Mesenchymal stem cell (in vitro differentiated cells and primary cell): ENCODE data around the gene IRX6.
A peak's percentile ranks its signal among the peaks of the same experiment; 100 is the strongest.

Experiments
- DNase-seq: peaks from one replicate; pipeline ENCODE4 v3.0.0-alpha.2; 2013
- H2AFZ ChIP-seq: one replicate; pipeline ENCODE4 v1.6.1; 2013; ENCODE audit warnings: low read depth, mild to moderate bottlenecking, control low read depth, inconsistent platforms, low read length, moderate library complexity
- H2AK5ac ChIP-seq: 2 replicates; pipeline ENCODE4 v1.6.1; 2013; ENCODE audit warnings: low read length, moderate library complexity, mild to moderate bottlenecking, inconsistent platforms; ENCODE audit not compliant: severe bottlenecking
- H2BK120ac ChIP-seq: one replicate; pipeline ENCODE4 v1.6.1; 2013; ENCODE audit warnings: low read depth, mild to moderate bottlenecking, inconsistent platforms, low read length, moderate library complexity
- H2BK12ac ChIP-seq, 2 experiments: one replicate each; pipeline ENCODE4 v1.6.1; 2013; ENCODE audit warnings: inconsistent platforms in 2 of 2, low read length in 2 of 2, mild to moderate bottlenecking in 2 of 2, moderate library complexity in 2 of 2, control low read depth in 1 of 2
- H2BK15ac ChIP-seq: one replicate; pipeline ENCODE4 v1.6.1; 2013; ENCODE audit warnings: mild to moderate bottlenecking, low read depth, inconsistent platforms; ENCODE audit not compliant: poor library complexity, severe bottlenecking
- H2BK5ac ChIP-seq: 2 replicates; pipeline ENCODE4 v1.6.1; 2013; ENCODE audit warnings: low read depth, mild to moderate bottlenecking, low read length, control low read depth, inconsistent platforms; ENCODE audit not compliant: poor library complexity, severe bottlenecking
- H3K14ac ChIP-seq, 2 experiments: one replicate each; pipeline ENCODE4 v1.6.1; 2013; ENCODE audit warnings: inconsistent platforms in 2 of 2, low read length in 2 of 2, control low read depth in 1 of 2, mild to moderate bottlenecking in 1 of 2, moderate library complexity in 1 of 2
- H3K18ac ChIP-seq, 2 experiments: one replicate each; pipeline ENCODE4 v1.6.1; 2013; ENCODE audit warnings: inconsistent platforms in 2 of 2, low read length in 2 of 2, control low read depth in 1 of 2, low read depth in 1 of 2, mild to moderate bottlenecking in 1 of 2
- H3K23ac ChIP-seq, 2 experiments: one replicate each; pipeline ENCODE4 v1.6.1; 2013; ENCODE audit warnings: inconsistent platforms in 2 of 2, low read length in 2 of 2, mild to moderate bottlenecking in 2 of 2, moderate library complexity in 2 of 2, control low read depth in 1 of 2
- H3K27ac ChIP-seq: 2 replicates; pipeline ENCODE4 v1.5.1; 2013; ENCODE audit warnings: mild to moderate bottlenecking, moderate library complexity, low read length, control low read depth, inconsistent platforms; ENCODE audit not compliant: poor library complexity, severe bottlenecking
- H3K27me3 ChIP-seq, 2 experiments: 2 replicates each; pipeline versions ENCODE4 v1.6.1 to v1.7.0; 2013; ENCODE audit warnings: low read length in 2 of 2, mild to moderate bottlenecking in 2 of 2, moderate library complexity in 2 of 2, control low read depth in 1 of 2, inconsistent platforms in 1 of 2; ENCODE audit not compliant: control insufficient read depth in 1 of 2, insufficient read depth in 1 of 2
- H3K36me3 ChIP-seq, 2 experiments: 2 replicates each; pipeline versions ENCODE4 v1.6.1 to v1.7.0; 2013; ENCODE audit warnings: low read length in 2 of 2, control low read depth in 1 of 2, inconsistent platforms in 1 of 2, low read depth in 1 of 2, mild to moderate bottlenecking in 1 of 2; ENCODE audit not compliant: insufficient read depth in 2 of 2, control insufficient read depth in 1 of 2
- H3K4ac ChIP-seq, 2 experiments: one replicate each; pipeline ENCODE4 v1.6.1; 2013; ENCODE audit warnings: inconsistent platforms in 2 of 2, low read length in 2 of 2, mild to moderate bottlenecking in 2 of 2, moderate library complexity in 2 of 2, control low read depth in 1 of 2, low read depth in 1 of 2
- H3K4me1 ChIP-seq: 2 replicates; pipeline ENCODE4 v1.6.1; 2013; ENCODE audit warnings: low read depth, low read length, control low read depth; ENCODE audit not compliant: control insufficient read depth, insufficient read depth
- H3K4me2 ChIP-seq: 2 replicates; pipeline ENCODE4 v1.6.1; 2013; ENCODE audit warnings: low read length, mild to moderate bottlenecking, inconsistent platforms; ENCODE audit not compliant: poor library complexity, severe bottlenecking
- H3K4me3 ChIP-seq, 2 experiments: 2 replicates each; pipeline versions ENCODE4 v1.5.1 to v1.7.0; 2013; ENCODE audit warnings: low read length in 2 of 2, mild to moderate bottlenecking in 2 of 2, control low read depth in 1 of 2, low read depth in 1 of 2; ENCODE audit not compliant: insufficient read depth in 1 of 2
- H3K79me1 ChIP-seq: replicated peaks from 2 replicates; pipeline ENCODE4 v1.6.1; 2013; ENCODE audit warnings: mild to moderate bottlenecking, control low read depth, low read length, inconsistent platforms; ENCODE audit not compliant: poor library complexity, severe bottlenecking
- H3K9ac ChIP-seq: 2 replicates; pipeline ENCODE4 v1.7.0; 2013; ENCODE audit warnings: mild to moderate bottlenecking, low read length, moderate library complexity
- H3K9me3 ChIP-seq: 2 replicates; pipeline ENCODE4 v1.7.0; 2013; ENCODE audit warnings: mild to moderate bottlenecking, low read length; ENCODE audit not compliant: control insufficient read depth
- H4K8ac ChIP-seq: one replicate; pipeline ENCODE4 v1.6.1; 2013; ENCODE audit warnings: inconsistent platforms, mild to moderate bottlenecking, low read length, moderate library complexity
- H4K91ac ChIP-seq: one replicate; pipeline ENCODE4 v1.6.1; 2013; ENCODE audit warnings: mild to moderate bottlenecking, low read length, inconsistent platforms
- whole genome bisulfite sequencing: methylation state at CpG from one replicate; pipeline ENCODE4 v1.1.7; 2013; ENCODE audit warnings: mixed read lengths; 5-methylcytosine and 5-hydroxymethylcytosine counted together

Gene IRX6

DNA sequence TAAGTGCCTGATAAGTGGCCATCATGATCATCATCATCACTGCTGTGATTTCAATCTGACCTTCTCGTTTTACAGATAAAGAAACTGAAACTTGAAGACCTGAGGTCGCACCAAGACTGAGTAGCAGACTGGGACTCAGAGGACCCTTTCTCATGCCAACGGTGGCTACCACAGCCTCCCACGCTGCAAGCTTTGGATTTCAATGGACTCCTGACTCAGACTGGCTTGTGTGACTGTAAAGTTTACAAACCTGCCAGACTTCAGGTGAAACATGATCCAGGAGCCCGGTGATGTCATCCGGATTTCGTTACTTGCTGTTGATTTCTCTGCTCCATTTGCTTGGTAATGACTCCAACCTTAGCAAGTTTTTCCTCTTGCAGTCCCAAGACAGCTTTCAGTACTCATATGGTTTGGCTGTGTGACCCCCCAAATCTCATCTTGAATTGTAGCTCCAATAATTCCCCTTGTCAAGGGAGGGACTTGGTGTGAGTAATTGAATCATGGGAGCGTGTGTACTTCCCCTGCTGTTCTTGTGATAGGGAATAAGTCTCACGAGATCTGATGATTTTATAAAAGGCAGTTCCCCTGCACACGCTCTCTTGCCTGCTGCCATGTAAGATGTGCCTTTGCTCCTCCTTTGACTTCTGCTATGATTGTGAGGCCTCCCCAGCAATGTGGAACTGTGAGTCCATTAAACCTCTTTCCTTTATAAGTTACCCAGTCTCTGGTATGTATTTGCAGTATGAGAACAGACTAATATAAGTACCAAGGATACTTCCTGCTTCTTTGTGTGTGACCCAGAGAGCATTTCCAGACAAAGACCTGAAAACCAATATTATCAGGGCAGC is 26.7 kb upstream of the IRX6 start:
- WGBS, result 64% methylated on average over 10 of the region's 10 CpGs
- H2BK15ac ChIP-seq, result no peak overlapping the region
- H3K27me3 ChIP-seq, result peaks cover 0 to 27% of the 10 kb centered on the region in 2 experiments
- no peak overlapping the region for H2AFZ ChIP-seq
- DNase-seq, result no peak
- no peak overlapping the region for H2BK12ac ChIP-seq
- H3K79me1 ChIP-seq, result no peaks in the 10 kb centered on the region
- no peak overlapping the region for H3K4ac ChIP-seq
- H3K4me1 ChIP-seq, result peaks cover 10% of the 10 kb centered on the region
- H3K9me3 ChIP-seq, result no peaks in the 10 kb centered on the region
- H3K9ac ChIP-seq, result no peak overlapping the region
- H3K36me3 ChIP-seq, result no peaks in the 10 kb centered on the region
- peak overlapping the region; percentile 85 for H3K27ac ChIP-seq
- peak overlapping the region; percentile 47 for H2AK5ac ChIP-seq
- H3K23ac ChIP-seq, result no peak overlapping the region
- no peak overlapping the region for H3K4me3 ChIP-seq
- H3K14ac ChIP-seq, result no peak overlapping the region
- H3K18ac ChIP-seq, result no peak overlapping the region
- H4K91ac ChIP-seq, result no peak overlapping the region
- peak overlapping the region; percentile 23 for H3K4me2 ChIP-seq
- H2BK5ac ChIP-seq, result peak overlapping the region; percentile 1
- H2BK120ac ChIP-seq, result no peak overlapping the region
- no peak overlapping the region for H4K8ac ChIP-seq

- H3K36me3 ChIP-seq, result no peaks in the 10 kb centered on the region
- WGBS, result no CpG with 5 or more reads among the region's 1 CpG
- peaks cover 8% of the 10 kb centered on the region for H3K4me1 ChIP-seq
- no peaks in the 10 kb centered on the region for H3K79me1 ChIP-seq
- H4K8ac ChIP-seq, result no peak overlapping the region
- no peak overlapping the region for H3K4me3 ChIP-seq
- H2BK5ac ChIP-seq, result peak overlapping the region; percentile 59
- H3K23ac ChIP-seq, result no peak overlapping the region
- no peak overlapping the region for H3K9ac ChIP-seq
- H3K27me3 ChIP-seq, result peaks cover 0 to 30% of the 10 kb centered on the region in 2 experiments
- H3K14ac ChIP-seq, result no peak overlapping the region
- H3K4me2 ChIP-seq, result no peak overlapping the region
- H2AFZ ChIP-seq, result no peak overlapping the region
- no peak overlapping the region for H2BK15ac ChIP-seq
- H2BK120ac ChIP-seq, result no peak overlapping the region
- no peak overlapping the region for H3K4ac ChIP-seq
- no peak overlapping the region for H3K18ac ChIP-seq
- H2BK12ac ChIP-seq, result no peak overlapping the region
- H4K91ac ChIP-seq, result no peak overlapping the region
- peak overlapping the region; percentile 85 for H3K27ac ChIP-seq
- no peaks in the 10 kb centered on the region for H3K9me3 ChIP-seq
- H2AK5ac ChIP-seq, result no peak overlapping the region
- DNase-seq, result no peak
These were observed 26.0 kb upstream of the IRX6 start for GRCh38 chr16:55297910-55298479.

- no peak overlapping the region for H4K8ac ChIP-seq
- H2BK5ac ChIP-seq, result no peak overlapping the region
- H3K36me3 ChIP-seq, result no peaks in the 10 kb centered on the region
- H3K4me1 ChIP-seq, result peaks cover 3% of the 10 kb centered on the region
- H3K9ac ChIP-seq, result no peak overlapping the region
- no peaks in the 10 kb centered on the region for H3K79me1 ChIP-seq
- no peak overlapping the region for H2AFZ ChIP-seq
- H2BK15ac ChIP-seq, result no peak overlapping the region
- peaks cover 0 to 60% of the 10 kb centered on the region in 2 experiments for H3K27me3 ChIP-seq
- H2AK5ac ChIP-seq, result no peak overlapping the region
- no peak overlapping the region for H3K4ac ChIP-seq
- no peak overlapping the region for H3K18ac ChIP-seq
- H4K91ac ChIP-seq, result no peak overlapping the region
- WGBS, result 63% methylated on average over 7 of the region's 11 CpGs
- no peak overlapping the region for H3K27ac ChIP-seq
- no peak overlapping the region for H3K14ac ChIP-seq
- no peak overlapping the region for H2BK12ac ChIP-seq
- H3K4me3 ChIP-seq, result no peak overlapping the region
- no peak overlapping the region for H3K4me2 ChIP-seq
- no peaks in the 10 kb centered on the region for H3K9me3 ChIP-seq
- no peak overlapping the region for H2BK120ac ChIP-seq
- no peak overlapping the region for H3K23ac ChIP-seq
- DNase-seq, result no peak
These were observed 22.5 kb upstream of the IRX6 start for GRCh38 chr16:55301385-55302008.

DNA sequence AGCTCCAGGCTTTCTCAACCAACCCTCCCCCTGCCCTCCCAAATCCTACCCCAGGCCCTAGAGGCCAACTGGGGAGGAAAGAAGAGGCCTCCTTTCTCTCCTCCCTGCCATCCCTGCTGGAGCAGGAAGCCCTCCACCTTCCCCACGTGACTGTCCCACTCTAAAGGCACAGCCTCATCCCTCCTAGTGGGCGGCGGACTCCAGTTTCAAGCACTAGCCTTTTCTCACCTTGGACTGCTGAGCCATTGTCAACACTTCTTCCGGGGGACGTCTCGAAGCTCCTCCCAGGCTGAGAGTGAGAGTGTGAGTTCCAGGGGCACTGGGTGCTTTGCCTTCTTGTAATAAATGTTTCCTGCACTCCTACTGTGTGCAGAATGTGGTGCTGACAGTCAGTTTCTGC is 21.4 kb upstream of the IRX6 start:
- H3K4ac ChIP-seq, result no peak overlapping the region
- no peak overlapping the region for H2BK12ac ChIP-seq
- H3K27me3 ChIP-seq, result peaks cover 0 to 60% of the 10 kb centered on the region in 2 experiments
- H3K4me1 ChIP-seq, result no peaks in the 10 kb centered on the region
- no peak overlapping the region for H3K23ac ChIP-seq
- H2BK5ac ChIP-seq, result no peak overlapping the region
- H3K4me3 ChIP-seq, result no peak overlapping the region
- no peak overlapping the region for H3K27ac ChIP-seq
- H2BK120ac ChIP-seq, result no peak overlapping the region
- no peak overlapping the region for H3K14ac ChIP-seq
- 39% methylated on average over 6 of the region's 6 CpGs for WGBS
- no peak for DNase-seq
- no peak overlapping the region for H3K9ac ChIP-seq
- no peak overlapping the region for H2AFZ ChIP-seq
- H3K9me3 ChIP-seq, result no peaks in the 10 kb centered on the region
- peak overlapping the region; percentile 27 for H2AK5ac ChIP-seq
- H3K36me3 ChIP-seq, result no peaks in the 10 kb centered on the region
- no peak overlapping the region for H4K8ac ChIP-seq
- H2BK15ac ChIP-seq, result no peak overlapping the region
- no peak overlapping the region for H3K4me2 ChIP-seq
- no peaks in the 10 kb centered on the region for H3K79me1 ChIP-seq
- H4K91ac ChIP-seq, result no peak overlapping the region
- no peak overlapping the region for H3K18ac ChIP-seq
